Measurements from ENCODE around the gene TMEM121. TPM values are rescaled to one million over a fixed set of nuclear protein-coding genes. Genes with fewer than 3 reads are reported as not detected.

The TMEM121 gene
- polyA plus RNA-seq, 1 donor (not counting 4 experiments of a cell fraction or from before 2014, with no cell fraction given), result 0.18 TPM

GRCh38 chr14:105477660-105478397 is 48.6 kb upstream of the TMEM121 start:
- dilution Hi-C loops (cut with MboI; ENCODE audit: extremely low pct_ligation_motif_present, low sequenced_read_pairs), result no loop called here
- H3K9ac ChIP-seq (ENCODE audit: control insufficient read depth, extremely low read depth, insufficient read depth, low read length), result no peak overlapping the region
- no peaks in the 10 kb centered on the region for H3K9me3 ChIP-seq (ENCODE audit: control insufficient read depth, low read depth, low read length)
- peaks cover 17% of the 10 kb centered on the region for H3K27me3 ChIP-seq (ENCODE audit: control insufficient read depth, extremely low read depth, insufficient read depth, low read length)
- no peak overlapping the region for H3K4me3 ChIP-seq (ENCODE audit: control insufficient read depth in 2 of 3, extremely low read depth in 1 of 3, insufficient read depth in 2 of 3, low read depth in 1 of 3, low read length in 3 of 3)
- H3K4me1 ChIP-seq (ENCODE audit: control insufficient read depth, extremely low read depth, insufficient read depth, low read length), result peaks cover 35% of the 10 kb centered on the region
- H3K36me3 ChIP-seq (ENCODE audit: control insufficient read depth in 2 of 2, extremely low read depth in 1 of 2, insufficient read depth in 2 of 2, low read length in 2 of 2), result no peaks in the 10 kb centered on the region
- FAIRE-seq (no peak), DNase-seq (ENCODE audit: low read depth, low spot score) (no peak)
- no peak for TF ChIP-seq CTCF (optimal IDR thresholded peaks at IDR 0.05 in 1 of 3, IDR thresholded peaks at IDR 0.05 in 1 of 3, conservative IDR thresholded peaks at IDR 0.05 in 1 of 3; ENCODE audit: extremely low read depth in 1 of 3, insufficient read depth in 2 of 3, low read length in 3 of 3)
- TF ChIP-seq EZH2 (IDR thresholded peaks at IDR 0.05; ENCODE audit: low read length), result peak; percentile 60
- no peaks in the 10 kb centered on the region for H3K9me1 ChIP-seq (ENCODE audit: control insufficient read depth, extremely low read depth, insufficient read depth, low read length)
- H4K20me1 ChIP-seq (ENCODE audit: control insufficient read depth, extremely low read depth, insufficient read depth, low read length), result peaks cover 4% of the 10 kb centered on the region
- no peak overlapping the region for H3K27ac ChIP-seq (ENCODE audit: control insufficient read depth, insufficient read depth, low read length)
- no peak overlapping the region for H3K4me2 ChIP-seq (ENCODE audit: control insufficient read depth, extremely low read depth, insufficient read depth, low read depth, low read length)
- no peaks in the 10 kb centered on the region for H3K79me2 ChIP-seq (ENCODE audit: control insufficient read depth, insufficient read depth, low read length)
- no peak overlapping the region for H2AFZ ChIP-seq (ENCODE audit: control insufficient read depth, low read length)

- H3K36me3 ChIP-seq (ENCODE audit: control insufficient read depth in 2 of 2, extremely low read depth in 1 of 2, insufficient read depth in 2 of 2, low read length in 2 of 2), result no peaks in the 10 kb centered on the region
- FAIRE-seq (no peak), DNase-seq (ENCODE audit: low read depth, low spot score) (no peak)
- H3K27ac ChIP-seq (ENCODE audit: control insufficient read depth, insufficient read depth, low read length), result no peak overlapping the region
- H3K27me3 ChIP-seq (ENCODE audit: control insufficient read depth, extremely low read depth, insufficient read depth, low read length), result peaks cover 17% of the 10 kb centered on the region
- H3K9me3 ChIP-seq (ENCODE audit: control insufficient read depth, low read depth, low read length), result no peaks in the 10 kb centered on the region
- no peaks in the 10 kb centered on the region for H3K9me1 ChIP-seq (ENCODE audit: control insufficient read depth, extremely low read depth, insufficient read depth, low read length)
- H3K79me2 ChIP-seq (ENCODE audit: control insufficient read depth, insufficient read depth, low read length), result no peaks in the 10 kb centered on the region
- H3K9ac ChIP-seq (ENCODE audit: control insufficient read depth, extremely low read depth, insufficient read depth, low read length), result no peak overlapping the region
- H2AFZ ChIP-seq (ENCODE audit: control insufficient read depth, low read length), result no peak overlapping the region
- peaks cover under 1% of the 10 kb centered on the region for H4K20me1 ChIP-seq (ENCODE audit: control insufficient read depth, extremely low read depth, insufficient read depth, low read length)
- dilution Hi-C loops (cut with MboI; ENCODE audit: extremely low pct_ligation_motif_present, low sequenced_read_pairs), result no loop called here
- H3K4me2 ChIP-seq (ENCODE audit: control insufficient read depth, extremely low read depth, insufficient read depth, low read depth, low read length), result no peak overlapping the region
- no peak overlapping the region for H3K4me3 ChIP-seq (ENCODE audit: control insufficient read depth in 2 of 3, extremely low read depth in 1 of 3, insufficient read depth in 2 of 3, low read depth in 1 of 3, low read length in 3 of 3)
- TF ChIP-seq EZH2 (IDR thresholded peaks at IDR 0.05; ENCODE audit: low read length), result peak; percentile 41
- no peak for TF ChIP-seq CTCF (optimal IDR thresholded peaks at IDR 0.05 in 1 of 3, IDR thresholded peaks at IDR 0.05 in 1 of 3, conservative IDR thresholded peaks at IDR 0.05 in 1 of 3; ENCODE audit: extremely low read depth in 1 of 3, insufficient read depth in 2 of 3, low read length in 3 of 3)
- peaks cover 41% of the 10 kb centered on the region for H3K4me1 ChIP-seq (ENCODE audit: control insufficient read depth, extremely low read depth, insufficient read depth, low read length)
Measured at GRCh38 chr14:105478398-105479251, 47.8 kb upstream of the TMEM121 start.

Measured in keratinocyte (primary cell).